DMS79 (cell line): ENCODE results near the gene TTC14.
"Not testable (repeated sequence)": the region's sequence is repeated elsewhere in the genome, so short reads cannot be mapped to it uniquely, and the experiment has no call there.

Experiments
- DNase-seq: peaks from one replicate; lab custom pipeline; 2025; lab: John Stamatoyannopoulos, UW

The TTC14 gene, protein sequence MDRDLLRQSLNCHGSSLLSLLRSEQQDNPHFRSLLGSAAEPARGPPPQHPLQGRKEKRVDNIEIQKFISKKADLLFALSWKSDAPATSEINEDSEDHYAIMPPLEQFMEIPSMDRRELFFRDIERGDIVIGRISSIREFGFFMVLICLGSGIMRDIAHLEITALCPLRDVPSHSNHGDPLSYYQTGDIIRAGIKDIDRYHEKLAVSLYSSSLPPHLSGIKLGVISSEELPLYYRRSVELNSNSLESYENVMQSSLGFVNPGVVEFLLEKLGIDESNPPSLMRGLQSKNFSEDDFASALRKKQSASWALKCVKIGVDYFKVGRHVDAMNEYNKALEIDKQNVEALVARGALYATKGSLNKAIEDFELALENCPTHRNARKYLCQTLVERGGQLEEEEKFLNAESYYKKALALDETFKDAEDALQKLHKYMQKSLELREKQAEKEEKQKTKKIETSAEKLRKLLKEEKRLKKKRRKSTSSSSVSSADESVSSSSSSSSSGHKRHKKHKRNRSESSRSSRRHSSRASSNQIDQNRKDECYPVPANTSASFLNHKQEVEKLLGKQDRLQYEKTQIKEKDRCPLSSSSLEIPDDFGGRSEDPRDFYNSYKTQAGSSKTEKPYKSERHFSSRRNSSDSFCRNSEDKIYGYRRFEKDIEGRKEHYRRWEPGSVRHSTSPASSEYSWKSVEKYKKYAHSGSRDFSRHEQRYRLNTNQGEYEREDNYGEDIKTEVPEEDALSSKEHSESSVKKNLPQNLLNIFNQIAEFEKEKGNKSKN

DNA sequence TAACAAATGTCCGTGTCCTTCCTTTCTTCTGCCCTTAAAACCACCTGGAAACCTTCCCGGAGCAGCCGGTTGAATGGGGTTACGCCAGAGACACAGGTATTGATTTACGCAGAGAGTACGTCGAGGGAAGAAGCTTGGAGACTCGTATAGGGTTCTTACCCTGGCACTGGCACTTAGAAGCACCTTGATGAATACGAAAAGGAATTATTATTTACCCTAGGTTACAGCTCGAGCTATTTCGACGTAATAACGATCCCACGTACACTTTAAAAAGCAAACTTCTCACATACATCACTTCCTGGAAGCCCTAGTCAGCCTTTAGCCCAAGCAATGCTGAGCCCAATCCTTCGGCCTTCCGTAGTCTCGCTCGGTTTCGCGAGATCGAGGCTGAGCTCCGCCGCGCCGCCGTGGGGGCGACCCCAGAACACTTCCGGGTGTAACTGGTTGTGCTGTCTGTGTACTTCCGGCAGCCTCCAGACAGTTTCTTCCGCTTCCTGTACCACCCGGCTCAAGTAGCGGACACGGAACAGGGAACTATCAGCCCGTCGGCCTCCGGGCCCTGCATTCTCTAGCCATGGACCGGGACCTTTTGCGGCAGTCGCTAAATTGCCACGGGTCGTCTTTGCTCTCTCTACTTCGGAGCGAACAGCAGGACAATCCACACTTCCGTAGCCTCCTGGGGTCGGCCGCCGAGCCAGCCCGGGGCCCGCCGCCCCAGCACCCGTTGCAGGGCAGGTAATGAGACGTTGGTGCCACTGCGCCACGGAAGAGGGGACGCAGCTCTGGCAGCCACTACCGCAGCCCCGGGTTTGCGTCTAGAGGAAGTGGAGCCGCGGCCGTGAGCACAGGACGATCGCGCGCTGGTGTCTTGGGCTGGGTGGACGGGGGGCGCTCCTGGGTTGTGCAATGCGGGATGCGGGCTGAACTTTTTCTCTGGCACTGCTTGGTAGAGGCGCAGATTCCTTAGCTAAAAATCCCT is at the start of gene TTC14:
Gene TTC14 (plus strand): TSS at position 476 of the 979 bp plus-strand sequence. CDS start 99 bp downstream, at position 575.
- DNase-seq = peak; percentile 91

DNA sequence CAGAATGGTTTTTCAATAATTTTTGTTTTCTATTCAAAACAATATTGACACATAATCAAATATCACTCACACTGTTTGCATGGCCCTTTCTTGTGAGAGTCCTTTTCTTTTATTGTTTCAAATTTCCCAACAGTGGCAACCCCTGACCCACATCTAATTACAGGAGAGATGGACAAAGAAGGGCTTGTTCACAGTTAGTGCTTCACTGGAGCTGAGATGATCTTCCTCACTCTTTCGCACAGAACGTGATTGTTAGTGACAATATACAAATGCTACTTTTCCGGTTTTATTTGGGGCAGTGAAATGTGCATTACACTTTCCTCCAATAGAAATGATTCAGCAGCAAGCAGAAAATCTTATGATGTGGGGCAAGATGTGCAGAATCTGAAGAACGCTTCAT is 38.6 kb upstream of the TTC14 start:
- no peak for DNase-seq

DNA sequence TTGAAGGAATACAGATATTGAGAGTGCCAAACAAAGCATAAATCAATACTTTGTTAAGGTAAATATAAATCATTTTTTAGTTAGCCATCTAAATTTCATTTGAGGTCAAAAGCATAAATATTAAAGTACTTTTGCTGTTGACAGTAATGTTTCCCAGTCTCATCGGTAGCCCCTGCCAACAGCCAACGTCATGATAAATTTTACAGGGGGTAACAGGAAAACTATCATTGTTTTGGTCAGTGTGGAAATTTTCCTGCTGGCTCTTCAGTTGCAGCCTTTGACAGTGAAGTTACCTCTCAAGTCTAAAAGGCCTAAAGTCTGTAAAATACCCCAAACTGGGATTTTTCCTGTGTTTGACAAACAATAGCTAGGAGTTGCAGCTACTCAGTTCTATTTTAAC is 37.3 kb upstream of the TTC14 start:
- DNase-seq = no peak

DNA sequence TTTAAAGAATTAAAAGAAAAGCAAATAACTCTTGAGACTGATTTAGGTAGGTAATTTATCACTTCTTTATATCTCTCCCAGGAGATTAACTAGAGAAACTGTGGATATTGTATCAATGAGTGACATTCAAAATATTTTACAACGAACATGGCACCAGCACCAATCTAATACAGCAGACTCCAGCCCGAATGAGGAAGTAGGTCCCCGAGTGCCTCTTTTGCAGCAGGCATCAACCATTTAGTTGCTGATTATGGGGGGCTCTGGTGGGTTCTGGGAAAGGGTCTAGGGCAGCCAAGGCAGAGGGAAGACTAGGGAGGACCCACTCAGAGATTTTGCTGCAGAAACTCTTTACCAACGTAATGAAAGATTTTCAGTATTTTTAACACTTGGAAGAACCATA is 31.7 kb upstream of the TTC14 start:
- DNase-seq = no peak

DNA sequence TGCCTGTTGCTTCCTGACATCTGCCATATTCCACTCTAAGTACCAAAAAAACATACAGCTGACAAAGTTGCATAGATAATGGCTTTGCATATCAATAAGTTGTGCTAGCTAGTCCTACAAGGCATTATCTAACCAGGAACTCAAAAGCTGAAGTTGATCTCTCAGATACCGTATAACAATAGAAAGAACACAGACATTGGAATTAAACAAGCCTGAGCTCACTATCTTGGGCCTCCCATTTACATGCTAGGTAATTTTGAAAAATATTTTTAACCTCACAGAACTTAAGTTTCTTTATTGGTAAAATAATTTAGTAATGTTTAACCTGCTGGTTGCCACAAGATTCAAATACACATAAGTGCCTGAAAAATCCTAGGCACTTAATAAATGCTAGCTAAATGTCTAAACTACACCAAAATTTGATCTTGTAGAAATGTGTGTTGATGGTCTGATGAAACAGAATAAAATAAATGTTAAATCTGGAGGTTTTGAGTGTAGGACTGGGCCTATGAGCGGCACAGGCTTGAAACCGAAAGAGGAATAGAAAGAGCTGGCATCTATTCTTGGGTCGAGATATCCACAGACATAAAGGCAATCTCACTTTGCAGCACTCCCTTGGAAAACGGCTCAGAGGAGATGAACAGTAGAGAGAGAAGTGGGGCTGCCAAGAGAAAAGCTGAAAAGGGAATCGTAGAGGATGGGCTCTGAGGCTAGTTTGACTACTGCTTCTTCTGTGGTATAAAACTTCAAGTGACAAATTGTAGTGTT is 29.9 kb upstream of the TTC14 start:
- no peak for DNase-seq

DNA sequence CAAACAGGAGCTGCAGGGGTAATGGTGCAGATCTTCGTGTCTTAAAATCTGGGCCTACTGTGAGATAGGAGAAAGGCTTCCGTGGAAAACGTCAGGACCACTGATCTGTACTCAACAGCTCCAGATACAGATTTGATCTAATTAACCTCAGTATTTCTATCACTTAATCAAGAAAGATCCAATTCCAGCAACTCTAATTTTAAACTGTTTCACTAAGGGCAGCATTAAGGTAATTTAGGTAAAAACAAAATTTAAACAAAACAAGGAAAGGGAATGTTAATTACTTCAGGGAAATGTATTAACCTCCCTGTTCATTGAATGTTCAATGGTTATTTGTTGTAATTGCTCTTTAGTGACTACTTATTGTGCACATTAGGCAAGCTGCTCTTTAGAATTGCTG is 26.4 kb upstream of the TTC14 start:
- DNase-seq = no peak

DNA sequence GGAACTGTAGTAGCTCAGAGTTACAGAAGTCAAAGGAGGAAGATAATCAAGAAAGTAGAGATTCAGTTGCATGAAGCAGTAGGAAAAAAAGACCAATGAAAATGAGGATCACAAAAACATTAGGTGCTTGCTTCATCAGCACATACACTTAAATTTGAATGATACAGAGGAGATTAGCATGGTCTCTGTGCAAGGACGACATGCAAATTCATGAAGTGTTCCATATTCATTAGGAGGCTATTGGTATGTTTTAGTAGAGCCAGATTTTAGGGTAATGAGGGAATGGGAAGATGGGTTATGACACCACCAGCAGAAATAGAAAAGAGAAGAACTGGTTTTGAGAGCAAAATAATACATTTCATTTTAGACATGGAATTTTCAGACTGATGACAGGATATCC is 21.0 kb upstream of the TTC14 start:
- no peak for DNase-seq

DNA sequence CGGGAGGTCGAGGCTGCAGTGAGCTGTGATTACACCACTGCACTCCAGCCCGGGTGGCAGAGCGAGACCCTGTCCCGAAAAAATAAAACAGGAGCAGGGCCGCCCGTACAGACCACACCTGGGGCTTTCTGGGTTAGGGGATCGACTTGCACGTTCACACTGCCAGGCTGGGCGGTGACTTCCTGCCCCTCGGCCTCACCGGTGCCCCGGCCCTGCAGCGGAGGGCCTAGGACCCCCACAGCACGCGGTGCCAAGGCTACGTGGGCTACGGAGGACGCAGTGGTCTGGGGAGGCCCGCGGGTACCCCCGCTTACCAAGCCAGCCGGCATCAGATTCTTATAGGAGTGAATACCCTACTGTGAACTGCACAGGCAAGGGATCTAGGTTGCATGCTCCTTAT is 11.6 kb upstream of the TTC14 start:
- DNase-seq = no peak

DNA sequence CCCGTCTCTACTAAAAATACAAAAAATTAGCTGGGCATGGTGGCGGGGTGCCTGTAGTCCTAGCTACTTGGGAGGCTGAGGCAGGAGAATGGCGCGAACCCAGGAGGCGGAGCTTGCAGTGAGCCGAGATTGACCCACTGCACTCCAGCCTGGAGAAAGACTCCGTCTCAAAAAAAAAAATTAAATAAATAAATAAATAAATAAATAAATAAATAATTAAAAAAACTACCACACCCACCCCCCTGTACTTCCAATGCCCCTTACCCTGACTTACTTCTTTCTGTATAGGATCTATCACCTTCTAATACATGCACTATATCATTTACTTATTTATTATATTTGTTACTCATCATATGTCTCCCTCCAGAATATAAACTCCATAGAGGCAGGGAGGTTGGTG is 8.3 kb upstream of the TTC14 start:
- DNase-seq = not testable (repeated sequence)

DNA sequence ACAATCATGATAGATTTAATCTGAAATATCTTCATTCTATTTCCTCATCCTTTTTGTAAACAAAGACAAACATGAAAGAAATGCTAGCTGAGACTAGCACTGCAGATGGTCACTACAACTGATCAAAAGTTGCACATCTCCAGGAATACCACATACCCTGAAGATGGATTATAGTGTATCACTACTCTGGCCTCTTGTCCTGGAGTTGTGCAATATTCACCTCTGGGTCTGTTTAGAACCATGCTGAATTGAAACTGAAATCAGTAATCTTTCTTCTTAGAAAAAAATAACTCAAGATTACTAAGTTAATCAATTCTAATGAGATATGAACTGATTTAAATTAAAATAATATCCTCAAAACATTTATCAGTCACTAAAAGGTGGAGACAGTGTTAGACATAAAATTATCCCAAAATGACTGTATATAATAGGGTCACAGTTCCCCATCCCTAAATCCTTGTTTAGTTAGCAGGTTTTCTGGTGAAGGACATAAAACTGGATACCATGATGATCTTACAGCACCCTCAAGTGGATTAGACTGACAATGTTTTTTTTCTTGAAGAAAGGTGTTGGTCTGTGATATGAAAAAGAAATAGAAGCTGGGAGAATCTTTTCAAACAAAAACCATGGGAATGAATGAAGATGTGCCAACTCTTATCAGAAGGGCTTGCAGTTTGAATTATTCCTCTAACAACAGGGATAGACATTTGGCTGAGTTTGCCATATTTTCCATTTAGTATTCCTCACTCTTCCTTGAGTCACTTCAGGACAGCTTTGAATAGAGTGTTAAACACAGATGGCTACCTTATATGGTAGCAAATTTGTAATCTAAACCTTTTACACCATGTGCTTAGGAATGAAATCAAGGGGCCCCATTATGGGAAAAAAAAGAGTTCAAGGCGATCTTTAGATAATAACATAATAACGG is 7.1 kb upstream of the TTC14 start:
- no peak for DNase-seq

DNA sequence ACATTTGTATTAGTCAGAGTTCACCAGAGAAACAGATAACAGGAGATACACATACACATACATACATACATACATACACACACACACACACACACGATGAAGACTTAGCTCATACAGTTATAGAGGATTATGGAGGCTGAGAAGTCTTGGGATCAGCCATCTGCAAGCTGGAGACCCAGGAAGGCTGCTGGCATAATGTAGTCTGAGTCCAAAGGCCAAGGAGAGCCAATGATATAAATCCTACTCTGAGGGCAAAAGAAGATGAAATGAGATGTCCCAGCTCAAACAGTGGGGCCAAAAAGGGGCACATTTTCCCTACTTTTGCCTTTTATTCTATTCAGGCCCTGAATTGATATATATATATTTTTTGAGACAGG is 6.4 kb upstream of the TTC14 start:
- no peak for DNase-seq

DNA sequence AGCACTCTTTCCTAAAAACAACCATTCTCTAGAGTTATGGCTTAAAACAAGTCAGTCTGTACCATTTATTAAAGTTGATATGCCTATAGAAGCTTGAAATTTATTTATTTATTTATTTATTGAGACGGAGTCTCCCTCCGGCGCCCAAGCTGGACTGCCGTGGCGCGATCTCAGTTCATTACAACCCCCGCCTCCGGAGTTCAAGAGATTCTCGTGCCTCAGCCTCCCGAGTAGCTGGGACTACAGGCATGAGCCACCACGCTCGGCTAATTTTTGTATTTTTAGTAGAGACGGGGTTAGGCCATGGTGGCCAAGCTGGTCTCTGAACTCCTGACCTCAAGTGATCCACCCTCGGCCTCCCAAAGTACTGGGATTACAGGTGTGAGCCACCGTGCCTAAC is 1.5 kb upstream of the TTC14 start:
- no peak for DNase-seq

DNA sequence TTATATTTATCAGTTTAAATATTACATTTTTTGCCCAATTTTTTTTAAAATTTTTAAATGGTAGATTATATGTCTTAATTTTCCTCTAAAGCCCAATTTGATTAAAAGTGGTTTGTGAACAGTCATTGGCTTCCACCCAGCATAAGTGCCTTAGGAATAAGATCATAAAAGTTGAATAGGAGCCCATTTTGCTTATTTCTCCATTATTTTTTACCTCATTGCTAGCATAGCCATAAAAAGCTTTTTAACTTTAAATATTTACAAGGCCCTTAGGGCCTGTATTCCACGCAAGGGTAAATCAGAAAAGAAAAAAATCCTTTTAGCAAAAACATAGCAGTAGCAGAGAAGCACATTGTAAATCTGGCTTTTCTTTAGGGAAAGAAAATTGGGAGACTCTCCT is 9.0 kb downstream of the TTC14 start:
- DNase-seq = no peak

DNA sequence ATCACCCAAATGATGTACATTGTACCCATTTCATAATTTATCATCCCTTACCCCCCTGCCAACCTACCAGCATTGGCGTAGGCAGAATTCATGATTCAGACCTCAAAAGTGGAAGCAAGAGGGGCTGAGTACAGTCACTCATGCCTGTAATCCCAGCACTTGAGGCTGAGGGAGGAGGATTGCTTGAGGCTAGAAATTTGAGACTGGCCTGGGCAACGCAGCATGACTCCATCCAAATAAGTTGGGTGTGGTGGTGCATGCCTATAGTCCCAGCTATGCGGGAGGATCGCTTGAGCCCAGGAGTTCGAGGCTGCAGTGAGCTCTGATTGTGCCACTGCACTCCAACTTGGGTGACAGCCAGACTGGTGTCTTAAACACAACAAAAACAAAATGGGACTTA is 10.4 kb downstream of the TTC14 start:
- no peak for DNase-seq

DNA sequence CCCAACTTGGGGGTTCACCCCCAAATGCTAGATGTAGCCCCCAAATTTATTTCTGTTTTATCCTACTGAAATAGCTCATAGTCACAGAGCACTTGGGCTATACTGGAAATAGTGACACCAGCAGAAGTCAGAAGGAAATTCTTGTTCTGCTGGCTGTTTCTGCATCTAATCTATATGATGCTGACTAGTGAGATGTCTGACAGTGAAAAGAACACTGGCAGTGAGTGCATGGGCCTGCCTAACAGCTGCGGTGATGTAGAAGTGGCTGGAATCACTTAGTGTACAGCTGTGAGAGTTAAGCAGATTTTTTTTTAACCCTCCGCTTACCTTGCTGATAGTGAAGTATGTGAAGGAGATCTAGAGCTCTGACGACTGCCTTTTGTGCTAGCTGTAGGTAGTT is 14.0 kb downstream of the TTC14 start:
- no peak for DNase-seq

DNA sequence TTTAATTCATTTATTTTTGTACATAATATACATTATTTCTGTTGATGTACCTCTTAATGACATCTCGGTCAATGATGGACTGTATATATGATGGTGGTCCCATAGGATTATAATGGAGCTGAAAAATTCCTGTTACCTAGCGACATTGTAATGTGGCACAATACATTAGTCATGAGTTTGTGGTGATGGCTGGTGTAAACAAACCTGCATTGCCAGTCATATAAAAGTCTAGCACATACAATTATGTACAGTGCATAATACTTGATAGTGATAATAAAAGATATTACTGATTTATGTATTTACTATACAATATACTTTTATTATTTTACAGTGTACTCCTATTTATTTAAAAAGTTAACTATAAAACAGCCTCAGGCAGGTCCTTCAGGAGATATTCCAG is 15.1 kb downstream of the TTC14 start:
- no peak for DNase-seq

DNA sequence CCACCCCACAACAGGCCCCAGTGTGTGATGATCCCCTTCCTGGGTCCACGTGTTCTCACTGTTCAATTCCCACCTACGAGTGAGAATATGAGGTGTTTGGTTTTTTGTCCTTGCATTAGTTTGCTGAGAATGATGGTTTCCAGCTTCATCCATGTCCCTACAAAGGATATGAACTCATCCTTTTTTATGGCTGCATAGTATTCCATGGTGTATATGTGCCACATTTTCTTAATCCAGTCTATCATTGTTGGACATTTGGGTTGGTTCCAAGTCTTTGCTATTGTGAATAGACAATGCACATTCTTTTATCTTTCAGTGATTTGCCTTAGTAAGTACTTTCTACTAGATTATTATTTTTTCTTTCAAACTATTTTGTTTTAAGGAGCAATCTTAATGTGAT is 16.6 kb downstream of the TTC14 start:
- not testable (repeated sequence) for DNase-seq

DNA sequence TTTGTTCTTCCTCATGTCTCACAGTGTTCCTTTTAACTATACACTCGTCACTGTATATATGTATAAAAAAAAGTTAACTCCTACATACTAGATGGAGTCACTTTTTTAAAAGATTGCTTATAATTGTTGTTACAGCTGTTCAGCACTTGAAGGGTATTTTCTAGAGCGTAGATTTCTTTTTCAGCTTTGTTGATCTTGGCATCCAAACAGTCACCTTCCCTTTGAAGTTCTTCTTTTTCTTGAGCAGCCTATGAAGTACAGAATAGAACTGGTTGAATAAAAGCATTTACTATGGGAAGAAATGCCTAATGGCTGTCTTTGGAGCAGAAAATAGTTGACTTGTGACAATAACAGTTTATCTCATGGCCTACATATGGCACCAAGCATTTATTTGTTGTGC is 17.8 kb downstream of the TTC14 start:
- DNase-seq = no peak

DNA sequence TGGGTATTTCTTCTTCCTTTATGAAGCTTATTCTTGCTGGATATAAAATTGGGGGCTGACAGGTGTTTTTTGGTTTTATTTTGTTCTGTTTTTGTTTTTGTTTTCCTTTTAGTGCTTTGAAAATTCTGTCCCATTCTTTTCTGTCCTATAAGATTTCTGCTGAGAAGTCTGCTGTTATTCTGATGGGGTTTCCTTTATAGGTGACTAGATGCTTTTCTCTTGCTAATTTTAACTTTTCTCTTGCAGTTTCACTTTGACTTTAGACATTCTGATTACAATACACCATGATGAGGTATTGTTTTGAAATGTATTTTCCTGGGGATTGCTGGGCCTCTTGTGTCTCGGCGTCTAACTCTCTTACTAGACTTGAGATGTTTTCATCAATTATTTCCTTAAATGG is 22.8 kb downstream of the TTC14 start:
- DNase-seq = no peak

DNA sequence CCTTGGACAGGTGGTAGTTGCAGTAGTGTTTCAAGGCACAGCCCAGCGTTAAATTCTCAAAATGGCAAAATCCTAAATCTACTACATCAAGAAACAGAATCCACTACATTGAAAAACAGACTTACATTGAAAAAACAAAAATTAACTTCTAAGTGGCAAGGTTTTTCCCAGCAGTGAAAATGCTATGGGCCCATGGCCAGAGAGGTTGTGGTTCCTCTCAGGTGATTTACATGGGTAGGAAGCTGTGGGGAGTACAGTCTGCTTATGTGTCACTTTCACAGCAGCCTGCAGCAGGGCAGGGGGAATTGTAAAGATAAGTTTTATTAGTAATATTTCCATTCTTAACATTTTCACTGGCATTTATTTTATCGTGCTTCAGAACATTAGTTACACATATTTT is 24.9 kb downstream of the TTC14 start:
- no peak for DNase-seq

DNA sequence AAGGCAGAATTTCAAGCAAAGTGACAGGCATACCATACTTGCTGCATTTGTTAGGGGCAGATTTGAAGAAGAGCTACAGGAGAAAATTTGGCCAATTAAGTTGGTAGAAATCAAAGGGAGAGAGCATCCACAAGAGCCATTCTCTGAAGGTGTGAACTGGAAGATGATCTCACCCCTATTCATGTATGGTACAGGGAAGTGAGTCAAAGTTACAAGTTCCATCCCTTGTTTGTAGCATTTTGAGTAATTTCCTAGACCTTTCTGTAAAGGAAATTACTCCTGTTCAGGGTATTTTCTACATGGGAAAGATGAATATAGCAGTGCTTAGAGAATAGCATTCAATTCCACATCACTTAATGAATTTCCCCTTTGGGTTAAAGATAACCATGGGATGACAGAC is 28.4 kb downstream of the TTC14 start:
- no peak for DNase-seq
